ENCODE measurements around the gene EFHC2.

The EFHC2 gene

GRCh38 chrX:44143061-44143602 is 200.3 kb downstream of the EFHC2 start:
- Mint-ChIP-seq H3K4me1 (ENCODE audit: low read depth) (no peaks in the 10 kb centered on the region), H3K36me3 (ENCODE audit: low read depth) (no peaks in the 10 kb centered on the region), H3K9me3 (no peaks in the 10 kb centered on the region), H3K27me3 (ENCODE audit: low read depth) (no peaks in the 10 kb centered on the region), H3K4me3 (no peak overlapping the region), H3K27ac (no peak overlapping the region)
- no peak for DNase-seq (ENCODE audit: low spot score)

GRCh38 chrX:44130189-44130588 is 213.3 kb downstream of the EFHC2 start:
- DNase-seq (ENCODE audit: low spot score) = no peak
- H3K4me1 Mint-ChIP-seq (ENCODE audit: low read depth) = no peaks in the 10 kb centered on the region
- no peak overlapping the region for H3K27ac Mint-ChIP-seq
- H3K27me3 Mint-ChIP-seq (ENCODE audit: low read depth) = peaks cover 4% of the 10 kb centered on the region
- H3K36me3 Mint-ChIP-seq (ENCODE audit: low read depth) = no peaks in the 10 kb centered on the region
- H3K4me3 Mint-ChIP-seq = no peak overlapping the region
- H3K9me3 Mint-ChIP-seq = no peaks in the 10 kb centered on the region

GRCh38 chrX:44113337-44113736 is 230.1 kb downstream of the EFHC2 start:
- H3K4me1 Mint-ChIP-seq (ENCODE audit: low read depth) = no peaks in the 10 kb centered on the region
- no peaks in the 10 kb centered on the region for H3K27me3 Mint-ChIP-seq (ENCODE audit: low read depth)
- H3K9me3 Mint-ChIP-seq = no peaks in the 10 kb centered on the region
- no peaks in the 10 kb centered on the region for H3K36me3 Mint-ChIP-seq (ENCODE audit: low read depth)
- DNase-seq (ENCODE audit: low spot score) = no peak
- no peak overlapping the region for H3K27ac Mint-ChIP-seq
- no peak overlapping the region for H3K4me3 Mint-ChIP-seq

GRCh38 chrX:44106864-44107263 is 236.6 kb downstream of the EFHC2 start:
- Mint-ChIP-seq H3K4me1 (ENCODE audit: low read depth) (no peaks in the 10 kb centered on the region), H3K27me3 (ENCODE audit: low read depth) (no peaks in the 10 kb centered on the region), H3K36me3 (ENCODE audit: low read depth) (no peaks in the 10 kb centered on the region), H3K4me3 (no peak overlapping the region), H3K27ac (no peak overlapping the region), H3K9me3 (no peaks in the 10 kb centered on the region)
- DNase-seq (ENCODE audit: low spot score) = no peak

- no peak for DNase-seq (ENCODE audit: low spot score)
- Mint-ChIP-seq H3K36me3 (ENCODE audit: low read depth) (no peaks in the 10 kb centered on the region), H3K9me3 (no peaks in the 10 kb centered on the region), H3K27ac (no peak overlapping the region), H3K4me3 (no peak overlapping the region), H3K4me1 (ENCODE audit: low read depth) (no peaks in the 10 kb centered on the region), H3K27me3 (ENCODE audit: low read depth) (no peaks in the 10 kb centered on the region)
These were observed 238.1 kb downstream of the EFHC2 start for GRCh38 chrX:44105228-44105913.

- Mint-ChIP-seq H3K4me1 (ENCODE audit: low read depth) (no peaks in the 10 kb centered on the region), H3K27ac (no peak overlapping the region), H3K27me3 (ENCODE audit: low read depth) (no peaks in the 10 kb centered on the region), H3K36me3 (ENCODE audit: low read depth) (no peaks in the 10 kb centered on the region), H3K4me3 (no peak overlapping the region), H3K9me3 (no peaks in the 10 kb centered on the region)
- DNase-seq (ENCODE audit: low spot score) = no peak
These were observed 238.8 kb downstream of the EFHC2 start for GRCh38 chrX:44104699-44105098.

- DNase-seq (ENCODE audit: low spot score) = no peak
- no peaks in the 10 kb centered on the region for H3K27me3 Mint-ChIP-seq (ENCODE audit: low read depth)
These were observed 242.2 kb downstream of the EFHC2 start for GRCh38 chrX:44101281-44101680.

GRCh38 chrX:44099366-44099765 is 244.1 kb downstream of the EFHC2 start:
- no peaks in the 10 kb centered on the region for H3K4me1 Mint-ChIP-seq (ENCODE audit: low read depth)
- H3K36me3 Mint-ChIP-seq (ENCODE audit: low read depth) = no peaks in the 10 kb centered on the region
- no peaks in the 10 kb centered on the region for H3K27me3 Mint-ChIP-seq (ENCODE audit: low read depth)
- no peak overlapping the region for H3K27ac Mint-ChIP-seq
- H3K4me3 Mint-ChIP-seq = no peak overlapping the region
- DNase-seq (ENCODE audit: low spot score) = no peak
- H3K9me3 Mint-ChIP-seq = no peaks in the 10 kb centered on the region

More at GRCh38 chrX:44101281-44101680, 242.2 kb downstream of the EFHC2 start:
- Mint-ChIP-seq H3K4me3 (no peak overlapping the region), H3K27ac (no peak overlapping the region), H3K4me1 (ENCODE audit: low read depth) (no peaks in the 10 kb centered on the region), H3K9me3 (no peaks in the 10 kb centered on the region), H3K36me3 (ENCODE audit: low read depth) (no peaks in the 10 kb centered on the region)
